CD4-positive, alpha-beta T cell (primary cell): ENCODE measurements around the gene DIP2C. TPM values are rescaled to one million over a fixed set of nuclear protein-coding genes. Genes with fewer than 3 reads are reported as not detected.

Source experiments
- ATAC-seq: fragments of 200-7000 bp; cut with Tn5 transposase; one replicate; pipeline ENCODE4 v1.10.0; 2022; ENCODE audit warnings: mild to moderate bottlenecking; ENCODE audit not compliant: poor library complexity
- CTCF ChIA-PET: fragments of 350-600 bp; sonication (Branson Sonifier 250); formaldehyde crosslinking; loops from one replicate; lab custom pipeline; 2021; ENCODE audit warnings: antibody characterized with exemption, inconsistent platforms; lab: Charles Lee
- POLR2A ChIA-PET: fragments of 350-600 bp; sonication (Branson Sonifier 250); formaldehyde crosslinking; loops from one replicate; lab custom pipeline; 2021; ENCODE audit warnings: antibody characterized with exemption, inconsistent platforms; lab: Charles Lee
- DNase-seq, 14 experiments: peaks; one replicate each; pipeline ENCODE4 v3.0.0-alpha.2; 2013 to 2020; ENCODE audit warnings: mixed read lengths in 2 of 14
- H3K27ac ChIP-seq, 2 donors: one replicate each; pipeline versions ENCODE4 v1.5.1 to v1.7.0; 2013; ENCODE audit warnings: low read length in 2 of 2, low read depth in 1 of 2, mild to moderate bottlenecking in 1 of 2
- H3K27me3 ChIP-seq, 2 experiments: 1 replicate in 1 of 2; 2 replicates in 1 of 2; pipeline versions ENCODE4 v1.6.1 to v1.7.0; 2013; ENCODE audit warnings: low read length in 2 of 2, control low read depth in 1 of 2, mild to moderate bottlenecking in 1 of 2, moderate library complexity in 1 of 2; ENCODE audit not compliant: insufficient read depth in 2 of 2, control insufficient read depth in 1 of 2
- H3K36me3 ChIP-seq: one replicate; pipeline ENCODE4 v1.6.1; 2013; ENCODE audit warnings: low read length, control low read depth; ENCODE audit not compliant: insufficient read depth
- H3K4me1 ChIP-seq: one replicate; pipeline ENCODE4 v1.6.1; 2013; ENCODE audit warnings: low read length, control low read depth; ENCODE audit not compliant: insufficient read depth
- H3K4me3 ChIP-seq: one replicate; pipeline ENCODE4 v1.5.1; 2013; ENCODE audit warnings: mild to moderate bottlenecking, low read length, moderate library complexity
- H3K9me3 ChIP-seq, 2 experiments: 1 replicate in 1 of 2; 2 replicates in 1 of 2; pipeline versions ENCODE4 v1.6.1 to v1.7.0; 2013; ENCODE audit warnings: low read length in 2 of 2, mild to moderate bottlenecking in 2 of 2, control low read depth in 1 of 2, moderate library complexity in 1 of 2; ENCODE audit not compliant: control insufficient read depth in 1 of 2, insufficient read depth in 1 of 2
- H3K27ac Mint-ChIP-seq: one replicate; pipeline ENCODE4 v1.8.0; 2020; ENCODE audit warnings: mixed read lengths
- H3K27me3 Mint-ChIP-seq: one replicate; pipeline ENCODE4 v1.8.0; 2021; ENCODE audit warnings: mixed read lengths
- H3K36me3 Mint-ChIP-seq: one replicate; pipeline ENCODE4 v1.8.0; 2021; ENCODE audit warnings: low read depth, mixed read lengths
- H3K4me1 Mint-ChIP-seq: one replicate; pipeline ENCODE4 v1.8.0; 2021; ENCODE audit warnings: low read depth, mixed read lengths
- H3K4me3 Mint-ChIP-seq: one replicate; pipeline ENCODE4 v1.8.0; 2020; ENCODE audit warnings: mild to moderate bottlenecking, mixed read lengths
- H3K9me3 Mint-ChIP-seq: one replicate; pipeline ENCODE4 v1.8.0; 2020; ENCODE audit warnings: mixed read lengths
- CTCF ChIP-seq: fragments of 200-600 bp; IDR thresholded peaks from one replicate; pipeline ENCODE4 v1.8.0; 2022; ENCODE audit warnings: antibody characterized with exemption, mild to moderate bottlenecking
- intact Hi-C, 2 experiments: fragments of 100-400 bp; cut with DNase I in 1 of 2; cut with micrococcal nuclease in 1 of 2; formaldehyde crosslinking; loops; one replicate each; pipeline versions ENCODE4 v1.15.1 to v1.9.0; 2023 to 2025; cut with DNase I, micrococcal nuclease
- total RNA-seq, 174 experiments: library from RNA in 2 of 174; stranded (reverse) in 2 of 174; gene quantifications; one replicate each; pipeline ENCODE4 v1.2.3 and lab custom pipeline; 2021 to 2026

DIP2C gene
- total RNA-seq, 2 experiments from 2014 or later: 4.1 TPM

GRCh38 chr10:589961-590680 is 99.3 kb downstream of the DIP2C start:
- peaks cover 7% of the 10 kb centered on the region for H3K27me3 Mint-ChIP-seq
- intact Hi-C loops: no loop called here
- no peak overlapping the region for H3K27ac Mint-ChIP-seq
- H3K4me3 Mint-ChIP-seq: no peak overlapping the region
- H3K27ac ChIP-seq: no peak overlapping the region
- no peaks in the 10 kb centered on the region for H3K27me3 ChIP-seq
- H3K36me3 ChIP-seq: no peaks in the 10 kb centered on the region
- H3K4me1 ChIP-seq: no peaks in the 10 kb centered on the region
- ATAC-seq (no peak), DNase-seq (no peak)
- ChIA-PET POLR2A (no interaction called here), CTCF (no interaction called here)
- H3K9me3 ChIP-seq: no peaks in the 10 kb centered on the region
- no peak for TF ChIP-seq CTCF
- no peak overlapping the region for H3K4me3 ChIP-seq
- no peaks in the 10 kb centered on the region for H3K36me3 Mint-ChIP-seq
- H3K4me1 Mint-ChIP-seq: no peaks in the 10 kb centered on the region
- no peaks in the 10 kb centered on the region for H3K9me3 Mint-ChIP-seq

GRCh38 chr10:588246-589165 is 101.0 kb downstream of the DIP2C start:
- Histone ChIP-seq H3K4me1 (no peaks in the 10 kb centered on the region), H3K27me3 (no peaks in the 10 kb centered on the region), H3K36me3 (no peaks in the 10 kb centered on the region), H3K4me3 (no peak overlapping the region), H3K9me3 (peaks cover 0 to 7% of the 10 kb centered on the region in 2 experiments), H3K27ac (no peak overlapping the region)
- peaks cover 7% of the 10 kb centered on the region for H3K27me3 Mint-ChIP-seq
- H3K36me3 Mint-ChIP-seq: no peaks in the 10 kb centered on the region
- CTCF ChIA-PET: no interaction called here
- no peaks in the 10 kb centered on the region for H3K4me1 Mint-ChIP-seq
- ATAC-seq (no peak), DNase-seq (no peak)
- H3K4me3 Mint-ChIP-seq: no peak overlapping the region
- H3K27ac Mint-ChIP-seq: no peak overlapping the region
- no peak for TF ChIP-seq CTCF
- POLR2A ChIA-PET: no interaction called here
- intact Hi-C loops: no loop called here
- H3K9me3 Mint-ChIP-seq: no peaks in the 10 kb centered on the region

GRCh38 chr10:586716-587115 is 102.8 kb downstream of the DIP2C start:
- H3K4me1 ChIP-seq: no peaks in the 10 kb centered on the region
- DNase-seq (no peak), ATAC-seq (no peak)
- no peak overlapping the region for H3K27ac Mint-ChIP-seq
- no peak overlapping the region for H3K4me3 ChIP-seq
- peaks cover 6% of the 10 kb centered on the region for H3K27me3 Mint-ChIP-seq
- intact Hi-C loops: no loop called here
- no peaks in the 10 kb centered on the region for H3K4me1 Mint-ChIP-seq
- no peaks in the 10 kb centered on the region for H3K36me3 ChIP-seq
- H3K9me3 Mint-ChIP-seq: no peaks in the 10 kb centered on the region
- no peak overlapping the region for H3K4me3 Mint-ChIP-seq
- no peak for TF ChIP-seq CTCF
- no peak overlapping the region for H3K27ac ChIP-seq
- POLR2A ChIA-PET: no interaction called here
- CTCF ChIA-PET: no interaction called here
- no peaks in the 10 kb centered on the region for H3K36me3 Mint-ChIP-seq
- H3K9me3 ChIP-seq: peaks cover 0 to 7% of the 10 kb centered on the region in 2 experiments
- no peaks in the 10 kb centered on the region for H3K27me3 ChIP-seq
